Left cardiac atrium (tissue), 4 donors: Measurements from ENCODE around the gene HUNK. TPM values are rescaled to one million over a fixed set of nuclear protein-coding genes. Genes with fewer than 3 reads are reported as not detected.
"Not testable (repeated sequence)": the region's sequence is repeated elsewhere in the genome, so short reads cannot be mapped to it uniquely, and the experiment has no call there.

Source experiments
- ATAC-seq, 2 donors: fragments of 200-7000 bp; cut with Tn5 transposase; one replicate each; pipeline ENCODE4 v1.9.1; 2020; ENCODE audit warnings: mild to moderate bottlenecking in 2 of 2, moderate library complexity in 2 of 2
- DNase-seq: peaks from one replicate; pipeline ENCODE4 v3.0.0-alpha.2; 2020
- intact Hi-C, 2 donors: fragments of 100-400 bp; cut with DNase I; formaldehyde crosslinking; loops; one replicate each; pipeline versions ENCODE4 v1.14.1 to v1.15.1; 2022 to 2023
- total RNA-seq, 2 donors: library from RNA; stranded (reverse); fragmentation: NEBNext Ultra II Directional; extraction: Animal tissue kit (Norgen Biotek cat#: 25700); gene quantifications; one replicate each; pipeline ENCODE4 v1.2.1, GENCODE V29; 2021
- donor health status: DM: no; HTN: yes; CAD: no.
- donor health status: DM: no; HTN: yes; CAD: no; lungs with severe emphysema.
- donor health status: DM: yes; HTN: yes; CAD: no.
- donor health status: Dilated cardiomyopathy.

HUNK gene
- total RNA-seq, 2 donors from 2014 or later, result 0.38 to 1.7 TPM

DNA sequence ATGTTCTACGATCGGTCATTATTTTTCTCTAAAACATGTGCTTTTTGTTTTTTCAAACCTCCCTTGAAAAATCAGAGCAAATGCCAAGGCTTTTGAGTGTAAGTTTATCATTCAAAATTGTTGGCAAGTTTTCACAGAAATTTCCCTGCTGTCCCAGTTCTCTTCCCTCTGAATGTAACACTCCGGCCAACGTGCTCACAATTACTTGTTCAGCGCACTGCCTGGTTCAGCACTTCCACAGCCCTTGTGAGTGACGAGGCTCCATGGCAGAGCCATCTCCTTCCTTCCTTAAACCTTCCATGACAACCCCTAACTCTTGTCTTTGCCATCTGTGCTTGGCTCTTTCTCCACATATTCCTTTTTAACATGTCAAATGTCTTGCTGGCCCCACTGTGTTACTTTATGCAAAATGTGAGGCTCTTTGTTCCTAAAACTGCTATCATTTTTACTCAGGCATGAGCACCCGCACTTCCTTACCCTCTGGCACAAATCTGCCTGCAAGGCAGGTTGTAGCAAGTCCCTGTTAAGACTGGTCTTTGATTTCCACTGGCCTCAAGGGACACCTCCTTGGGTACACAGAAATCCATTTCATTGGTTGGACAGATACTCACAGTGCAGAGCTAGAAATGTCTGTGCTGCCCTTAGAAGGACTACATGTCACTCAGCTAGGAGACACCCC is 142.8 kb downstream of the HUNK start:
- DNase-seq, result no peak
- intact Hi-C loops, result no loop called here
- ATAC-seq, result no peak

DNA sequence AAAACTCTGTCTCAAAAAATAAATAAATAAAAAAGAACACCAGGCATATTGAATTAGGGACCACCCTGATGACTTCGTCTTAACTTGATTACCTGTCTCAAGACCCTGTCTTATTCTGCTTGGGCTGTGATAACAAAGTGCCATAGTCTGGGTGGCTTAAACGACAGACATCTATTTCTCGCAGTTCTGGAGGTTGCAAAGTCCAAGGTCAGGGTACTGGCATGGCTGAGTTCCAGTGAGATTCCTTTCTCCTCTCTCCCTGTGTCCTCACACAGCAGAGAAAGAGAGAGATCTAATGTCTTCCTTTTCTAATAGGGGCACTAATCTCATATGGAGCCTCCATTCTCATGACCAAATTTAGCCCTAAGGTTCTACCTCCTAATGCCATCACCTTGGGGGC is 145.6 kb downstream of the HUNK start:
- no peak for DNase-seq
- intact Hi-C loops, result no loop called here
- no peak for ATAC-seq

DNA sequence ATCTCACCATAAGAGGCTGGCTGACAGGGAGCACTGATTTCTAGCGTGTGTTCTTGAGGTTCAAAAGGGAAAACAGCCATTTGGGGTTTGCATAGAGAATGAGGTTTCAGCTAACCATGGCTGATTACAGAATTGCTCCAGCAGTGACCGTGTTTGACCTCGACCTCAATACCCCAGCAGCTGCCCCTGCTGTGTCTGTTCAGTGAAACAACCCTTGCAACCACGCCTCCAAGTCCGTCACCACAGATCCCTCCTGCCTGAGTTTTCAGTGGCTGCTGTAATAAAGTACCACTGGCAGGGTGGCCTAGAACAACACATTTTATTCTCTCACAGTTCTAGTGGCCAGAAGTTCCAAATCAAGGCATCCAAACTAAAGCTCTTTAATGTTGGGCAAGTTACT is 147.7 kb downstream of the HUNK start:
- no peak for DNase-seq
- intact Hi-C loops, result loop anchor here in 1 of 2 donors (5.0 kb wide), 1 partner anchor 72 kb away; no protein-coding TSS in a partner anchor
- ATAC-seq, result no peak

DNA sequence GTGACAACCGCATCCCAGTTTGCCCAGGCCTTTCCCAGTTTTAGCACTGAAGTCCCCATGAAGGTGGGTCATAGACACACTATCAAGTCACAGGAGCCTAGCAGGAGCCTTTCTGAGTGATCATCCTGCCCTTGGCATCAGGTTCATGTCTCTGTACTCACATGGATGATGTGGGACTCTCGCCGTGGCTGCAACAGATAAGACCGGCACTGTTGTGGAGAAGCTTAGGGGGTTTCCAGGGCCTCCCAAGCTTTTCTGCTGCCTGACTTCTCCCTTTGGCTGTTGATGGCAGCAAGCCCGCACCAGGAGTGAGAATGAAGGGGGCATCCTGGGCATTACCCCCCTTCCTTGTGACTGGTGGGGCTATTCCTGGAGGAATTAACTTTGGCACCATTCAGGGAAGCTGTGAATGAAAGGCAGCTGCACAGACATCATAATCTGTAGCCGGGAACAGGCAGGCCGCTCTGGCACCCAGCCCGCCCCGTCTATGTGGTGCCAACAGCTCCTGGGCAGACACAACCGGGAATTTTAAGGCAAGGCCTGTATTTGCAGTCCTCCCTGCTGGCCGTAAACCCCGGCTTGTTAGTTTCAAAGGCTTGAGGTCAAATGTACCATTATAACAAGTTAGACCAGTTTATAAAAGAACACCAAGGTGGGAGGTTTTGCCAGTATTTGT is 148.6 kb downstream of the HUNK start:
- ATAC-seq, result peak; percentile 94 to 95
- peak; percentile 78 for DNase-seq
- intact Hi-C loops, result loop anchor here in 1 of 2 donors (5.0 kb wide), 1 partner anchor 71 kb away; no protein-coding TSS in a partner anchor

DNA sequence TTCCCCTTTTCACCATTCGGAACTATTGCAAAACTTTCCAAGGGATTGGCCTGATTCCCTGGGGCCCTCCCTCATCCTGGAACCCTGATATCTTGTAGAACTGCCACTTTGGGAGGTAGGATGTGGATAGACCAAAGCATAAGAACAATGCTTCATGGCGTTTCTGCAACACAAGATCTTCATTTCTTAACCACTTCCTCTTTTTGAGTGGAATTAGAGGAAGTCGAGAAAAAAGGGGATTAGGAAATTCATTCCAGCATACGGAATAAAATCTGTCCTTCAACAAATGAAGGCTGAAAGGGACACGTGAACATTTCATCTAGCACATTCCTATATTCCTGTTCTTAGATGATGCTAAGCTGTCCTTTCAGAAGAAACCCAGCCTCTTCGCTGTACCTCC is 149.3 kb downstream of the HUNK start:
- DNase-seq (no peak), ATAC-seq (peak in 1 of 2 donors; percentile 7)
- intact Hi-C loops, result loop anchor here in 1 of 2 donors (5.0 kb wide), 1 partner anchor 70 kb away; no protein-coding TSS in a partner anchor

DNA sequence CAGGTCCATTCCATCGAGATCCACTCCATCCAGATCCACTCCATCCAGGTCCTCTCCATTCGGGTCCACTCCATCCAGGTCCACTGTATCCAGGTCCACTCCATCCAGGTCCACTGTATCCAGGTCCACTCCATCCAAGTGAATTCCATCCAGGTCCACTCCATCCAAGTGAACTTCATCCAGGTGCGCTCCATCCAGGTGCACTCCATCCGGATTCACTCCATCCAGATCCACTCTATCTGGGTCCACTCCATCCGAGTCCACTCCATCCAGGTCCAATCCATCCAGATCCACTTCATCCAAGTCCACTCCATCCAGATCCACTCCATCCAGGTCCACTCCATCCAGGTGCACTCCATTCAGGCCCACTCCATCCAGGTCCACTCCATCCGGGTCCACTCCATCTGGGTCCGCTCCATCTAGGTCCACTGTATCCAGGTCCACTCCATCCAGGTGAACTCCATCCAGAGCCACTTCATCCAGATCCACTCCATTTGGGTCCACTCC is 157.4 kb downstream of the HUNK start:
- intact Hi-C loops, result no loop called here
- ATAC-seq (no peak), DNase-seq (no peak)

DNA sequence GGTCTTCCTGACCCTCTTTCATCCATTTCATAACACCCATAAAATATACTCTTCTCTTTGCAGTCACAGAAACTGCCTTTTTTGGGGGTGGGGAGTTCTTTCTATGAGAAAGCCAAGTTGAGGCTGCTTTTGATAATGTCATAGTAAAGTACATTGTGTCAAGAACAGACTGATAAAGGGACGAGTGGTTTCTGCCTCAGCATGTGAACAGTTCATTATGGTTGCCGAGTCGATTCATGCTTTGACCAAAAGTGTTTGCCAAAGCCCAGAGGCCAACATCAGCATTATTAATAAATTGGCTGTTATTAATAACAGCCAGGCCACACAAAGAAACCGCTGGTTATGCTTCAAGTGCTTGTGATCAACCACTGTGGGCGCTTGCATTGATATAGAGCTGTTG is 162.0 kb downstream of the HUNK start:
- no peak for ATAC-seq
- intact Hi-C loops, result no loop called here
- no peak for DNase-seq

DNA sequence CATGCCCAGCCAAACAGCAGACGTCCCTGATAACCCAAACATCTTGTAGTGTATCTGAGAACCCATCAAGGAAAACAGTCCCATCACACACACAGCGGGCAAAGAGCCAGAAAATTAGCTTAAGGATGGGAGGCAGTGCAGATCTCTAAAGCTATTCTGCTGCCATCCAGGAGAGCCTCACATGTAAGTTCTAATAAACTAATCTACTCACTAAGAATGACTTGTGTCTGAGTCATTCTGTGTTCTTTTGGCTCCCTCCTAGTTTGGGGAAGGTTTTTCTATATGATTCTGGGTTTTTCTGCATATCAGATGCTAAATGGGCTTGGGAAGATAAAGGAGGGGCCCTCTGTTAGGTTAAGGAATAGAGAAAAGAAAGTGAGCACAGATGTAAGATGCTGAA is 162.8 kb downstream of the HUNK start:
- intact Hi-C loops, result no loop called here
- ATAC-seq (no peak), DNase-seq (no peak)

DNA sequence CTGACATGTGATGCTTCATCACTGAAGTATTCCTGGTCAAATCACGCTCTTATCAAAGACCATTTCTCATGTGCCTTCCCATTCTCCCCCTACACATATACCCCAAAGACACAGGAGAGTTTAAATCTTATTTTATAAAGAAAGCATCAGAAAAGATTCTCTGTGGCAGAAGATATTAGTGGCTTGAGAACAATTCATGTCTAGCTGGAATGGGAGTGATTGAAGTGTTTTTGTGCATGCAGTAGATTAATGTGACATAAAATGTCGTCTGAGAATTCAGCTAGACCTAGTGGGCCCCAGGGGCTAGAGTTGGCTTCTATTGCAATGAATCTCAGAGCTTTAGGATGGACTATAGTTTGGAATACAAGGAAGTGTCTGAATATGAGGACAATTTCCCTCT is 163.9 kb downstream of the HUNK start:
- intact Hi-C loops, result no loop called here
- no peak for DNase-seq

DNA sequence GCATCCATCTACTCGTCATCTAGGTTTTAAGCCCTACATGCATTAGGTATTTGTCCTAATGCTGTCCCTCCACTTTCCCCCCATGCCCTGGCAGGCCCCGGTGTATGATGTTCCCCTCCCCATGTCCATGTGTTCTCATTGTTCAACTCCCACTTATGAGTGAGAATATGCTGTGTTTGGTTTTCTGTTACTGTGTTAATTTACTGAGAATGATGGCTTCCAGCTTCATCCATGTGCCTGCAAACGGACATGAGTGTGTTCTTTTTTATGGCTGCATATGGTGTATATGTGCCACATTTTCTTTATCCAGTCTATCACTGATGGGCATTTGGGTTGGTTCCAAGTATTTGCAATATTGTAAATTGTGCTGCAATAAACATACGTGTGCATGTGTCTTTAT is 165.9 kb downstream of the HUNK start:
- intact Hi-C loops, ATAC-seq, DNase-seq: not testable (repeated sequence)

More for the DNA sequence above, 163.9 kb downstream of the HUNK start:
- ATAC-seq, result no peak

DNA sequence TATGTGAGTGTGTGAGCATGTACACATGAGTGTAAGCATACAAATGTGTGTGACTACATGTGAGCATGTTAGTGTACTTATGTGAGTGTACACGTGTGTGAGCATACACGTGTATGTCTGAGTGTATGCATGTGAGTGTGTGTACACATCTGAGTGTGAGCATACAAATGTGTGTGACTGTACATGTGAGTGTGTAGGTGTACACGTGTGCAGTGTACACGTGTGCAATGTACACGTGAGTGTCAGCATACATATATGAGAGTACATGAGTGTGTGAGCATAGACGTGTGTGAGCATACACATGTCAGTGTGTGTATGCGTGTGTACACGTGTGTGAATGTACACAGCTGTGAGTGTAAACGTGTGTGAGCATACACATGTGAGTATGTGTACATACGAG is 170.6 kb downstream of the HUNK start:
- ATAC-seq (no peak), DNase-seq (no peak)
- intact Hi-C loops, result no loop called here

DNA sequence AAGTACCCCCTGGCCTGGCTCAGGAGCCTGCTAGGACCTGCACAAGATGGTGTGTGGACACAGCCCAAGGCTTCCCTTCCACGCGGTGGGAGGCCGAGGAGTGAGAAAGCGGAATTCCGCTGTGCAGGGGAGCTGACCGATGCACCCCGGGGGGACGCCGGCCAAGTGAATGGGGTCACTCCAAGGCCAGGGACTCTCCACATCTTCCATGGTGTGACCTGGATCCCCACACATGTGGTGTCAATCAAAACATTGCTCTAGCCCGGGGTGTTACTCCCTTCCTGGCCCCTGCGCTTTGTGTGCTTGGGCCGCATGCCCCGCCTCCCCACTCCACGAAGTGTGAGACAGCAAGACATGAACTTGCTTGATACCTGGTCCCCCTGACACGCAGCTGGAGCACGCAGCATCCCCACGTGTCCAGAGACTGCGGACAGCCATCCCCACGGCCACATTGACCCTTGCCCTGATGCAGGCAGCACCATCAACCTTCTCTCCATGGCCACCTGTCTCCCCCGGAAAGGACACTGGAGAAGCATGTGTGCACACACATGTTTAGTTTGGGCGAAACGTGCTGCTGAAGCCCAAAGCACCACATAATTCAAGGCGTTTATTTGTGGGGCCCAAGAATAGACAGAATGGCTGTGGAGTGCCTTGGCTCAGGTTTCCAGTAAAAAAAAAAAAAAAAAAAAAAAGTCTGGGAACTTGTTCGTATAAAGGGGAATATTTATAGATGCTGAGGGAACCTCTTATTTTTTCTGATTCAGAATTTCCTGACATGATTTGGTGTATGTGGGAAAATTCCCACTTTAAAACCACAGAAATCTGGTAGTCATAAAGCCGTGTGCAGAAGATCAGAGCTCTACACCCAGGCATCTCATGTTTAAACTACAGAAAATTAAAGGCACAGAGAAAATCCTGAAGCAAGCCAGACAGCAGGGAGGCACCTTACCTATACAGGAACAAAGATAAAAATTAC is 171.7 kb downstream of the HUNK start:
- ATAC-seq (no peak), DNase-seq (no peak)
- intact Hi-C loops, result no loop called here

DNA sequence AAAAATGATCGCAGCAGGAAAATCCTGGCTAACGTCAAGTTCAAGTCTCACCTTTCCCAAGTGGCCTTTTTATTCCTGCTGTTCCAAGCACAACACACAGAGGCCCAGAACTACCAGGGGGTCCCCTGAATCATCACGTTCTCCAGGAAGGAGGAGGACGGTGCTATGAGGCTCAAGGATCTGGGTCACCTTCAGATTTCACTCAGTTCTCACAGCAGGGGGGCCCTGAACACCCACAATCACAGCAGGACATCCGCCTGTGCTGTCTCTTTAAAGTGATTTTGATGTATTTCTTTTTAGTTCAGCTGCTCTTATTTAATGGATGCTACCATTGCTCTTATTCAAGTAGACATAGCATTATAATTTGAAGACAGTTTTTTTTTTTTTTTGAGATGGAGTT is 173.4 kb downstream of the HUNK start:
- ATAC-seq (no peak), DNase-seq (no peak)
- intact Hi-C loops, result no loop called here

DNA sequence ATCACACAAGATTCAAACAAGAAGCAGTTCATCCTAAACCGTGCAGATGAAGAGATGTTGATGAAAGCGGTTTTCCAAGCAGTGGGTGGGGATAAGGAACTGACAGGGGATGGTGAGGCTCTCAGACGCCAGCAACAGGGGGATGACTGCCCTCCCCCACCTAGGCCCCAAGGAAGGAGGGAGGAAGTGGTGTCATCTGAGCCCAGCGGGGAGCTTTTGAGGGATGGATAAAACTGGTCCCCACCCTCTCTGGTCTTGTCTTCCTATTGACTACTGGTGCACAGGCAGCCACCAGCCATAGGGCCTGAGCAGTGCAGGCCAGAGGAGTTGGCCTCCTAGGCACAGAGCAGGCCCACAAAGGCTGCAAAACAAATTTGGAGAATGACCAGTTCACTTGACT is 175.5 kb downstream of the HUNK start:
- DNase-seq (no peak), ATAC-seq (no peak)
- intact Hi-C loops, result no loop called here

Other genes starting within 250 kb of the HUNK start
- 100 to 1,000 TPM; 305 TPM for gene SOD1, start 213.3 kb upstream of the HUNK start, total RNA-seq
- 10 to 100 TPM; 16.5 to 23.6 TPM for gene SCAF4, start 140.9 kb upstream of the HUNK start, total RNA-seq